HAP-1 (cell line): ENCODE data around the gene SPATA6L.
A peak's percentile ranks its signal among the peaks of the same experiment; 100 is the strongest.
"Not testable (repeated sequence)": the region's sequence is repeated elsewhere in the genome, so short reads cannot be mapped to it uniquely, and the experiment has no call there.

Experiments
- DNase-seq, 2 experiments: peaks; one replicate each; pipeline ENCODE4 v3.0.0-alpha.2; 2016 to 2020; ENCODE audit warnings: low spot score in 2 of 2
- H3K27me3 ChIP-seq: fragments of 250-450 bp; sonication (Bioruptor Pico); 2 replicates; pipeline ENCODE4 v1.5.1; 2020; ENCODE audit warnings: low read depth, mild to moderate bottlenecking, moderate library complexity
- H3K36me3 ChIP-seq: fragments of 250-450 bp; sonication (Bioruptor Pico); replicated peaks from 2 replicates; pipeline ENCODE4 v1.5.1; 2020; ENCODE audit warnings: mild to moderate bottlenecking
- H3K4me1 ChIP-seq: fragments of 250-450 bp; sonication (Bioruptor Pico); 2 replicates; pipeline ENCODE4 v1.5.1; 2020; ENCODE audit warnings: mild to moderate bottlenecking
- H3K4me3 ChIP-seq: fragments of 250-450 bp; sonication (Bioruptor Pico); 2 replicates; pipeline ENCODE4 v1.5.1; 2020; ENCODE audit warnings: mild to moderate bottlenecking, moderate library complexity
- H3K9me3 ChIP-seq: fragments of 250-450 bp; sonication (Bioruptor Pico); 2 replicates; pipeline ENCODE4 v1.5.1; 2020; ENCODE audit warnings: mild to moderate bottlenecking, moderate library complexity
- in situ Hi-C: fragments of 300-500 bp; cut with MboI; formaldehyde crosslinking; loops from 3 replicates; pipeline ENCODE4 v1.14.3; 2020; ENCODE audit warnings: low sequenced_read_pairs, inconsistent platforms, mixed read lengths

Gene SPATA6L

GRCh38 chr9:4642351-4642750 lies 23.9 kb downstream of the SPATA6L start:
- H3K27me3 ChIP-seq: no peaks in the 10 kb centered on the region
- no peaks in the 10 kb centered on the region for H3K36me3 ChIP-seq
- no peak for DNase-seq
- H3K4me3 ChIP-seq: no peak overlapping the region
- in situ Hi-C loops: loop anchor here (25.0 kb wide), 1 partner anchor 255 kb away; no protein-coding TSS in a partner anchor
- H3K9me3 ChIP-seq: no peaks in the 10 kb centered on the region
- H3K4me1 ChIP-seq: no peaks in the 10 kb centered on the region

DNA sequence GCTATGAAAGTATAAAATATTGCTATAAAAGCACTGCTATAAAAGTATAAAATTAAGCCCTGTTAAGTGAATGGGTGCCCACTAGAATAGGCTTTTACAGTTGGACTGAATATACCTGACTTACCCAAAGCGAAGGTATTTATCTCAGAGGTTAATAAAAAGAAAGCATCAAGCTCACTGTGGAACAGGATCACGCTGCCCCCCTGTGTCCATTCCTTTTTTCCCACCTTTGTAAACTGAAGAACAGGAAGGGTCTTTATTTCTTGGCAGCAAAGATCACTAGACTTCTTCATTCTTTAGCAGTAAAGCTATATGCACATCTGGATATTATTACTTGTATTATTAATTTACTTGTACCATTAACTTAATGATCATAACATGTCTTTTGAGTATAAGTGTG lies 26.3 kb downstream of the SPATA6L start:
- peak; percentile 36 to 58 for DNase-seq
- H3K27me3 ChIP-seq: no peaks in the 10 kb centered on the region
- no peak overlapping the region for H3K4me3 ChIP-seq
- H3K9me3 ChIP-seq: no peaks in the 10 kb centered on the region
- in situ Hi-C loops: loop anchor here (25.0 kb wide), 1 partner anchor 253 kb away; no protein-coding TSS in a partner anchor
- no peaks in the 10 kb centered on the region for H3K36me3 ChIP-seq
- H3K4me1 ChIP-seq: no peaks in the 10 kb centered on the region

DNA sequence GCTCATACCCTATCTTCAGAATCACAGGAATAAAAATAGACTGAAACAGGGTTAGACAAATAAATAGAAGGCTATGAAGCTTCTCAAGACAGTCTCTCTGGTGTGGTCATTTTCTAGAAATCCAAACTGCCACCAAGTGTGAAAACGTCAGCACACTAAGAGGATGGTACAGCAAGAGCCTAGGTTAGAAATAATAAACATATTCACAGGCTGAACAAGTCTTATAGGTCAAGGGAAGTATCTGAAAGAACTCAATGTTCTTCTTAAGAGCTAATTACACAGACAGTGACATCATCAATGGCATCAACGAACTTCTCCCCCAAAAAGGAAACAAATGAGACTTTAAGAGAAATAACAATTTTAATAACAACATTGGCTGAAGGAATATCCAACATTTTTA lies 26.9 kb downstream of the SPATA6L start:
- Histone ChIP-seq H3K4me1 (no peaks in the 10 kb centered on the region), H3K4me3 (no peak overlapping the region), H3K9me3 (no peaks in the 10 kb centered on the region), H3K36me3 (no peaks in the 10 kb centered on the region), H3K27me3 (no peaks in the 10 kb centered on the region)
- in situ Hi-C loops: loop anchor here (25.0 kb wide), 1 partner anchor 252 kb away; no protein-coding TSS in a partner anchor
- DNase-seq: no peak

- no peaks in the 10 kb centered on the region for H3K4me1 ChIP-seq
- no peaks in the 10 kb centered on the region for H3K36me3 ChIP-seq
- H3K4me3 ChIP-seq: no peak overlapping the region
- in situ Hi-C loops: loop anchor here (25.0 kb wide), 1 partner anchor 252 kb away; no protein-coding TSS in a partner anchor
- H3K27me3 ChIP-seq: no peaks in the 10 kb centered on the region
- DNase-seq: no peak
- H3K9me3 ChIP-seq: no peaks in the 10 kb centered on the region
These were observed 27.3 kb downstream of the SPATA6L start for GRCh38 chr9:4638968-4639367.

GRCh38 chr9:4630836-4631235 lies 35.4 kb downstream of the SPATA6L start:
- in situ Hi-C loops: loop anchor here (25.0 kb wide), 1 partner anchor 244 kb away; no protein-coding TSS in a partner anchor
- no peaks in the 10 kb centered on the region for H3K27me3 ChIP-seq
- H3K4me3 ChIP-seq: no peak overlapping the region
- peak in 1 of 2 experiments; percentile 51 for DNase-seq
- H3K9me3 ChIP-seq: no peaks in the 10 kb centered on the region
- peaks cover 8% of the 10 kb centered on the region for H3K4me1 ChIP-seq
- H3K36me3 ChIP-seq: no peaks in the 10 kb centered on the region

DNA sequence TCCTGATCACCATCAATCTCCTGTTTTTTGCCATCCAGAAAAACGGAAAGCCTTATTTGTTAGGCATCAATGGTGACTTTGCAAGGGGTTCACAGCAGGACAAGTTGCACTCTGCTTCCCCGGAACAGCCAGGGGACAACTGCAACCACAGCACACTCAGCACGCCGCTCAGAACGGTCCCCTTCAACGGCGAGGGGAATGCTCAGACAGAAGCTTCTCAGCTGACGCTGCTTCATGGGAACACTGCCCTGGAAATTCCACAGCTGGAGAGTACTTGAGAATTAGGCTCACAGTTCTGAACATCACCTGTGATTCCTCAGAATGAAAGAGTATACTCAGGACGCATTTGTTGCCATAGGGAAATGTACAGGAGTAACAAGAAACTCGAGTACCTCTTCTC lies 44.3 kb downstream of the SPATA6L start:
- DNase-seq: no peak
- H3K9me3 ChIP-seq: no peaks in the 10 kb centered on the region
- H3K27me3 ChIP-seq: no peaks in the 10 kb centered on the region

DNA sequence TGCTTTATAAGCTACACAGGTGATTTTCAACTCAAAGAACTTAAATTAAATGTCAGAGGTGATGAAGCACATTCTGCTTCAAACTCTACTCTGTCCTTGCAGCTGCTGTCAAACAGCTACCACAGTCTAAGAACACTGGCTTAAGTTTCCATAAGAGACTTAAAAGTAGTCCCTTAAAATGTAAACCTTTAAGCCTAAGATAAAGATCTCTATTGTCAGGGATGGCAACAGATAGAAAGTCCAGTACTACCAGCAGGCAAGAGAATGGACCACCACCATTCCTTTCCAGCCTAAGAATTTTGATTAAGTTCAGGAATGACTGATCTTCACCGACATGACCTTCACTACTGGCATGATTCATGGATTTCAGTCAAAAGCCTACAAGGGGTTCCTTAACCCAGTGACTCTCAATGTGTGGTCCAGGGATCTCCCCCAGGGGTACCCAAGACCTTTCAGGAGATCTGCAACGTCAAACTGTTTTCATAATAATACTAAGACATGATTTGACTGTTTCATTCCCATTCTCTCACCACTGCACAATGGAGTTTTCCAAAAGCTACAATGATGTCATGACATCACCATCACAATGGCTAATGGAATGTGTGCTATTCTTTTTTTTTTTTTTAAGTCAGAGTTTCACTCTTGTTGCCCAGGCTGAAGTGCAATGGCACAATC lies 45.3 kb downstream of the SPATA6L start:
- in situ Hi-C loops: no loop called here

More for the DNA sequence above, 44.3 kb downstream of the SPATA6L start:
- in situ Hi-C loops: no loop called here
- peaks cover 31% of the 10 kb centered on the region for H3K4me1 ChIP-seq
- H3K4me3 ChIP-seq: no peak overlapping the region
- H3K36me3 ChIP-seq: no peaks in the 10 kb centered on the region

DNA sequence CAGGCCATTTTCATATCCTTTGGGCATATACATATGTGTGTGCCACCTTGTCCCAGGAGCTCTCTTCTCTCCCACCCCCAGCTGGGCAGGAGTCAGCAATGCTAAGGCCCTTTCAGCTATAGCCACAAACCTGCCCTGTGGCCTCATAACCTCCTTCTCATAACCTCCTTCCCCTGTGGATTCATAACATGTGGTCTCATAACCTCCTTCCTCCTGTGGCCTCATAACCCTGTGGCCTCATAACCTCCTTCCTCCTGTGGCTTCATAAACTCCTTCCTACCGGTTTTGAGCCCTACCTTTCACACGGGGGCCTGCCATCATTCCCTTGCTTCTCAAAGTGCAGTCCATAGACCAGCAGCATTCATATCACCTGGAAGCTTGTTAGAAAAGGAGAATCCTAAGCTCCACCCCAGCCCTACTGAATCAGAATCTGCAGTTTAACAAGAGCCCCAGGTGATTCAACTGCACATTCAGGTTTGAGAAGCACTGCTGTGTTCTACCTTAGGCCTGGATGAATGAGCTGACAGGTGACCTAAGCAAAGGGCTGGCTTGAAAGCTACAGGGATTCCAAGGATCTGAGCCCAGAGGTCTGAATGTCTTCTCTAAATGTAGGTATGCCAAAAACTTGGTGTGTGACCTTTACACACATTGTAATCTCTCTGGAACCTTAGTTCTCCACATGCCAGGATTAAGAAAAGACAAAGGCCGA lies 46.1 kb downstream of the SPATA6L start:
- Histone ChIP-seq H3K9me3 (no peaks in the 10 kb centered on the region), H3K36me3 (no peaks in the 10 kb centered on the region), H3K4me3 (no peak overlapping the region), H3K27me3 (no peaks in the 10 kb centered on the region), H3K4me1 (peaks cover 34% of the 10 kb centered on the region)
- DNase-seq: no peak
- in situ Hi-C loops: no loop called here

More for the DNA sequence above, 45.3 kb downstream of the SPATA6L start:
- Histone ChIP-seq H3K4me1 (peaks cover 34% of the 10 kb centered on the region), H3K27me3 (no peaks in the 10 kb centered on the region), H3K4me3 (no peak overlapping the region), H3K36me3 (no peaks in the 10 kb centered on the region), H3K9me3 (no peaks in the 10 kb centered on the region)
- peak; percentile 47 to 75 for DNase-seq

GRCh38 chr9:4618700-4619099 lies 47.6 kb downstream of the SPATA6L start:
- no peak for DNase-seq
- Histone ChIP-seq H3K36me3 (no peaks in the 10 kb centered on the region), H3K4me3 (no peak overlapping the region)

GRCh38 chr9:4617752-4618151 lies 48.5 kb downstream of the SPATA6L start:
- no peaks in the 10 kb centered on the region for H3K27me3 ChIP-seq
- peaks cover 34% of the 10 kb centered on the region for H3K4me1 ChIP-seq
- in situ Hi-C loops: no loop called here
- no peaks in the 10 kb centered on the region for H3K36me3 ChIP-seq
- H3K9me3 ChIP-seq: no peaks in the 10 kb centered on the region
- no peak overlapping the region for H3K4me3 ChIP-seq
- DNase-seq: no peak

More at GRCh38 chr9:4618700-4619099, 47.6 kb downstream of the SPATA6L start:
- Histone ChIP-seq H3K9me3 (no peaks in the 10 kb centered on the region), H3K4me1 (peaks cover 34% of the 10 kb centered on the region), H3K27me3 (no peaks in the 10 kb centered on the region)
- in situ Hi-C loops: no loop called here

- in situ Hi-C loops: no loop called here
- no peak for DNase-seq
- Histone ChIP-seq H3K36me3 (no peaks in the 10 kb centered on the region), H3K4me1 (peaks cover 22% of the 10 kb centered on the region), H3K9me3 (no peaks in the 10 kb centered on the region), H3K27me3 (no peaks in the 10 kb centered on the region), H3K4me3 (no peak overlapping the region)
These were observed 50.5 kb downstream of the SPATA6L start for GRCh38 chr9:4615778-4616177.

- Histone ChIP-seq H3K9me3 (no peaks in the 10 kb centered on the region), H3K36me3 (no peaks in the 10 kb centered on the region), H3K4me3 (no peak overlapping the region), H3K4me1 (peaks cover 17% of the 10 kb centered on the region), H3K27me3 (no peaks in the 10 kb centered on the region)
- in situ Hi-C loops: no loop called here
- no peak for DNase-seq
These were observed 51.0 kb downstream of the SPATA6L start for GRCh38 chr9:4615251-4615650.

- Histone ChIP-seq H3K36me3 (no peaks in the 10 kb centered on the region), H3K27me3 (no peaks in the 10 kb centered on the region), H3K4me3 (no peak overlapping the region), H3K9me3 (no peaks in the 10 kb centered on the region), H3K4me1 (peaks cover 15% of the 10 kb centered on the region)
- in situ Hi-C loops: no loop called here
- no peak for DNase-seq
These were observed 51.7 kb downstream of the SPATA6L start for GRCh38 chr9:4614627-4615026.

DNA sequence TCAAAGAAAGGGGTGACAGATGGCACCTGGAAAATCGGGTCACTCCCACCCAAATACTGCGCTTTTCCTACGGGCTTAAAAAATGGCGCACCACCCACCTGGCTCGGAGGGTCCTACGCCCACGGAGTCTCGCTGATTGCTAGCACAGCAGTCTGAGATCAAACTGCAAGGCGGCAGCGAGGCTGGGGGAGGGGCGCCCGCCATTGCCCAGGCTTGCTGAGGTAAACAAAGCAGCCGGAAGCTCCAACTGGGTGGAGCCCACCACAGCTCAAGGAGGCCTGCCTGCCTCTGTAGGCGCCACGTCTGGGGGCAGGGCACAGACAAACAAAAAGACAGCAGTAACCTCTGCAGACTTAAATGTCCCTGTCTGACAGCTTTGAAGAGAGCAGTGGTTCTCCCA lies 60.2 kb downstream of the SPATA6L start:
- DNase-seq, H3K36me3 ChIP-seq, in situ Hi-C loops, H3K27me3 ChIP-seq, H3K9me3 ChIP-seq: not testable (repeated sequence)
- H3K4me3 ChIP-seq: peak overlapping the region; percentile 20
- H3K4me1 ChIP-seq: peaks cover 13% of the 10 kb centered on the region
